HepG2 (cell line): ENCODE measurements around the gene NGFR. TPM values are rescaled to one million over a fixed set of nuclear protein-coding genes. Genes with fewer than 3 reads are reported as not detected.
A peak's percentile ranks its signal among the peaks of the same experiment; 100 is the strongest.

Experiments
- ETV5 ChIP-seq: IDR thresholded peaks from 2 replicates; pipeline ENCODE4 v1.6.1; 2018; ENCODE audit warnings: missing biosample characterization, missing genetic modification reagents, inconsistent platforms, borderline replicate concordance
- GABPB1 ChIP-seq: IDR thresholded peaks from 2 replicates; pipeline ENCODE4 v1.6.1; 2016; ENCODE audit warnings: mild to moderate bottlenecking, missing genetic modification reagents, moderate library complexity, missing compliant biosample characterization
- PAXIP1 ChIP-seq: sonication (generic); formaldehyde crosslinking; conservative IDR thresholded peaks from 2 replicates; pipeline ENCODE4 v1.4.0; 2020; ENCODE audit warnings: mild to moderate bottlenecking, missing genetic modification reagents, moderate library complexity
- RFX1 ChIP-seq: fragments of 450-650 bp; IDR thresholded peaks from 2 replicates; pipeline ENCODE4 v1.6.1; 2017
- TEAD3 ChIP-seq: optimal IDR thresholded peaks from 2 replicates; pipeline ENCODE3; 2016; ENCODE audit warnings: borderline replicate concordance
- ZNF687 ChIP-seq: sonication (generic); formaldehyde crosslinking; IDR thresholded peaks from 2 replicates; pipeline ENCODE4 v1.5.1; 2020; ENCODE audit warnings: mild to moderate bottlenecking, missing genetic modification reagents, moderate library complexity
- polyA plus RNA-seq, 8 experiments: library from polyadenylated mRNA; depleted of rRNA in 3 of 8; stranded (reverse) in 7 of 8; unstranded in 1 of 8; fragments of >200 nt; fragmentation: Illumina TruSeq in 4 of 8; extraction: Trizol in 4 of 8; gene quantifications; 2 replicates each; pipeline versions ENCODE4 v1.2.1 to v1.2.3, GENCODE V29; 2011 to 2016; ENCODE audit warnings: low read depth in 4 of 8, missing spikeins in 1 of 8, mixed read lengths in 1 of 8; ENCODE audit not compliant: insufficient read depth in 1 of 8
- total RNA-seq, 5 experiments: library from RNA; depleted of rRNA; stranded (reverse); fragments of >200 nt; fragmentation: Illumina TruSeq; extraction: Trizol; gene quantifications; 2 replicates each; pipeline ENCODE4 v1.2.3, GENCODE V29; 2016; ENCODE audit warnings: low read depth in 1 of 5

Gene NGFR
- total and polyA plus RNA-seq, 2 of the 13 experiments (the other 11 are each of a cell fraction or from before 2014, with no cell fraction given) = 1.1 to 1.8 TPM

- TF ChIP-seq ZNF687 (peak; percentile 31; the same call in 1 of the 2 replicates), PAXIP1 (0 out of 2 replicates have a peak, but pooled peaks have one; percentile 31), TEAD3 (CRISPR knock-in tag) (peak; percentile 58), RFX1 (no peak), GABPB1 (CRISPR knock-in tag) (0 out of 2 replicates have a peak, but pooled peaks have one; percentile 24), ETV5 (CRISPR knock-in tag) (peak; percentile 66; the same call in 1 of the 2 replicates)
Observed at GRCh38 chr17:49508061-49508865, 13.2 kb downstream of the NGFR start (continued).
